ENCODE data around the gene RAPGEFL1. TPM values are rescaled to one million over a fixed set of nuclear protein-coding genes. Genes with fewer than 3 reads are reported as not detected.
A peak's percentile ranks its signal among the peaks of the same experiment; 100 is the strongest.

The RAPGEFL1 gene
- total and polyA plus RNA-seq, 2 of the 8 experiments (the other 6 are each of a cell fraction or from before 2014, with no cell fraction given), result 20.0 to 20.2 TPM

- TF ChIP-seq CREB1 (IDR thresholded peaks at IDR 0.05), result no peak
- no peak for TF ChIP-seq NANOG (IDR thresholded peaks at IDR 0.05; ENCODE audit: insufficient read depth, low read depth, low read length, poor library complexity, severe bottlenecking)
- no peak for TF ChIP-seq CHD1 (IDR thresholded peaks at IDR 0.05; ENCODE audit: low read depth, low read length)
- TF ChIP-seq JUN (IDR thresholded peaks at IDR 0.05; ENCODE audit: low read depth, low read length), result no peak
- no peak for TF ChIP-seq ZNF274 (IDR thresholded peaks at IDR 0.05; ENCODE audit: borderline replicate concordance, extremely low read depth, low read length)
- no peak for TF ChIP-seq SP2 (IDR thresholded peaks at IDR 0.05; ENCODE audit: low read length)
- TF ChIP-seq NRF1 (IDR thresholded peaks at IDR 0.05; ENCODE audit: low read depth, low read length), result no peak
- no peak for TF ChIP-seq KDM5A (IDR thresholded peaks at IDR 0.05; ENCODE audit: low read length)
- TF ChIP-seq CTBP2 (IDR thresholded peaks at IDR 0.05; ENCODE audit: borderline replicate concordance, insufficient read depth, insufficient read length, low read length), result peak; percentile 9
- no peak for TF ChIP-seq FOSL1 (IDR thresholded peaks at IDR 0.05; ENCODE audit: insufficient read depth, low read depth, low read length)
- TF ChIP-seq MAFK (IDR thresholded peaks at IDR 0.05; ENCODE audit: low read depth, low read length), result no peak
- no peak for TF ChIP-seq BRCA1 (IDR thresholded peaks at IDR 0.05; ENCODE audit: low read depth, low read length)
- TF ChIP-seq ATF2 (IDR thresholded peaks at IDR 0.05; ENCODE audit: low read length), result no peak
Measured at GRCh38 chr17:40190197-40191021, 13.1 kb downstream of the RAPGEFL1 start (continued).

All from H1 (cell line).